HG03095 (cell line): ENCODE results near the gene PRMT2.
"Not testable (repeated sequence)": the region's sequence is repeated elsewhere in the genome, so short reads cannot be mapped to it uniquely, and the experiment has no call there.

Source experiments
- ATAC-seq: cut with Tn5 transposase; IDR thresholded peaks from one replicate; pipeline ENCODE4 v1.9.1; 2021; ENCODE audit warnings: moderate library complexity; ENCODE audit not compliant: unreplicated experiment

Gene PRMT2

DNA sequence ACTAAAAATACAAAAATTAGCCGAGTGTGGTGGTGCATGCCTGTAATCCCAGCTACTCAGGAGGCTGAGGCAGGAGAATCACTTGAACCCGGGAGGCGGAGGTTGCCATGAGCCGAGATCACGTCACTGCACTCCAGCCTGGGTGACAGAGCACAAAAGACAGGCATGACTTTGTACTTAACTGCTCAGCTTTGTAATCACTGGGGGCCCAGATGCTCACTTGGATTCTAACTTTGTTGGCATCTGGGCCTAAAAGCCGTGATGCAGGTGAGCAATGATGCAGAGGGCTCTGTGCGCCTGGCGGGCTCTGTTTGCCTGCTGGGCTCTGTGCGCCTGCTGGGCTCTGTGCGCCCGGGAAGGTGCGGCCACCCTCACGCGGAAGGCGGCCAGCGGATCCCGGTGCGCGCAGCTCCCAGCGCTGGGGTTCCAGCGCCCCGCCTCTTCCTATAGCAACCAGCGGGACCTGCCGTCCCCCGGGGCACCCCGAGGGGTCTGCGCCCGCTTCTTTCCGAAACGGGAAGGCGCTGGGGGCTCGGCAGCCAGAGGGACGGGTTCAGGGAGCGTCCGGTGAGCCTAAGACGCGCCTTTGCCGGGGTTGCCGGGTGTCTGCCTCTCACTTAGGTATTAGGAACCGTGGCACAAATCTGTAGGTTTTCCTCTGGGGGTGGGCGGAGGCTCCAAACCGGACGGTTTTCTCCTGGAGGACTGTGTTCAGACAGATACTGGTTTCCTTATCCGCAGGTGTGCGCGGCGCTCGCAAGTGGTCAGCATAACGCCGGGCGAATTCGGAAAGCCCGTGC lies 31.7 kb downstream of the PRMT2 start:
- no peak for ATAC-seq

DNA sequence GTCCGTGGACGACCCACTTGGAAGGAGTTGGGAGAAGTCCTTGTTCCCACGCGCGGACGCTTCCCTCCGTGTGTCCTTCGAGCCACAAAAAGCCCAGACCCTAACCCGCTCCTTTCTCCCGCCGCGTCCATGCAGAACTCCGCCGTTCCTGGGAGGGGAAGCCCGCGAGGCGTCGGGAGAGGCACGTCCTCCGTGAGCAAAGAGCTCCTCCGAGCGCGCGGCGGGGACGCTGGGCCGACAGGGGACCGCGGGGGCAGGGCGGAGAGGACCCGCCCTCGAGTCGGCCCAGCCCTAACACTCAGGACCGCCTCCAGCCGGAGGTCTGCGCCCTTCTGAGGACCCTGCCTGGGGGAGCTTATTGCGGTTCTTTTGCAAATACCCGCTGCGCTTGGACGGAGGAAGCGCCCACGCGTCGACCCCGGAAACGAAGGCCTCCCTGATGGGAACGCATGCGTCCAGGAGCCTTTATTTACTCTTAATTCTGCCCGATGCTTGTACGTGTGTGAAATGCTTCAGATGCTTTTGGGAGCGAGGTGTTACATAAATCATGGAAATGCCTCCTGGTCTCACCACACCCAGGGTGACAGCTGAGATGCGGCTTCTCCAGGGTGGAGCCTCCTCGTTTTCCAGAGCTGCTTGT lies 32.4 kb downstream of the PRMT2 start:
- ATAC-seq: no peak

GRCh38 chr21:46668381-46668780 lies 32.9 kb downstream of the PRMT2 start:
- no peak for ATAC-seq

DNA sequence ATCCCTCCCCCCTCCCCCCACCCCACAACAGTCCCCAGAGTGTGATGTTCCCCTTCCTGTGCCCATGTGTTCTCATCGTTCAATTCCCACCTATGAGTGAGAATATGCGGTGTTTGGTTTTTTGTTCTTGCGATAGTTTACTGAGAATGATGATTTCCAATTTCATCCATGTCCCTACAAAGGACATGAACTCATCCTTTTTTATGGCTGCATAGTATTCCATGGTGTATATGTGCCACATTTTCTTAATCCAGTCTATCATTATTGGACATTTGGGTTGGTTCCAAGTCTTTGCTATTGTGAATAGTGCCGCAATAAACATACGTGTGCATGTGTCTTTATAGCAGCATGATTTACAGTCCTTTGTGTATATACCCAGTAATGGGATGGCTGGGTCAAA lies 33.4 kb downstream of the PRMT2 start:
- not testable (repeated sequence) for ATAC-seq

- no peak for ATAC-seq
Measured at GRCh38 chr21:46674430-46675007, 39.0 kb downstream of the PRMT2 start.

- no peak for ATAC-seq
Measured at GRCh38 chr21:46675595-46676280, 40.3 kb downstream of the PRMT2 start.

DNA sequence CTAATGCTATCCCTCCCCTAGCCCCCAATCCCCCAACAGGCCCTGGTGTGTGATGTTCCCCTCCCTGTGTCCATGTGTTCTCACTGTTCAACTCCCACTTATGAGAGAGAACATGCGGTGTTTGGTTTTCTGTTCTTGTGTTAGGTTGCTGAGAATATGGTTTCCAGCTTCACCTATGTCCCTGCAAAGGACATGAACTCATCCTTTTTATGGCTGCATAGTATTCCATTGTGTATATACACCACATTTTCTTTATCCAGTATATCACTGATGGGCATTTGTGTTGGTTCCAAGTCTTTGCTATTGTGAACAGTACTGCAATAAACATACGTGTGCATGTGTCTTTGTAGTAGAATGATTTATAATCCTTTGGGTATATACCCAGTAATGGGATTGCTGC lies 41.1 kb downstream of the PRMT2 start:
- not testable (repeated sequence) for ATAC-seq

DNA sequence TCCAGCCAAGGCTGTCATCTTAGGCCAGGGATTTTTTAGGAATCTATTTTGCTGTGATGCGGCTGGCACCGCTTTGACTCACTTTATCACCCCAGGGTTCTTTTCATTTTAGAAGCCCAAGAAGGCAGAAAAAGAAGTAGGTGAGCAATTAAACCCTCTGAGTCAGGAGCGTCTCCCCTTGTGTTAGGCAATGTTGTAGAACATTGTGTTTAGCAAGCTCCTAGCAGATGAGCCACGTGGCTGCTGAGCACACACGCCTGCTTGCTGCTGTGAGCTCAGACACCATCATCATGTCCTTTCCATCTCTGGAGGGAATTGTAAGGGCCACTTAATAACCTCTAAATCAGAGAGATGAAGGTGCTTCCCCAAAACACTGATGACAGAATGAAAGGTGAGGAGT lies 46.1 kb downstream of the PRMT2 start:
- not testable (repeated sequence) for ATAC-seq

DNA sequence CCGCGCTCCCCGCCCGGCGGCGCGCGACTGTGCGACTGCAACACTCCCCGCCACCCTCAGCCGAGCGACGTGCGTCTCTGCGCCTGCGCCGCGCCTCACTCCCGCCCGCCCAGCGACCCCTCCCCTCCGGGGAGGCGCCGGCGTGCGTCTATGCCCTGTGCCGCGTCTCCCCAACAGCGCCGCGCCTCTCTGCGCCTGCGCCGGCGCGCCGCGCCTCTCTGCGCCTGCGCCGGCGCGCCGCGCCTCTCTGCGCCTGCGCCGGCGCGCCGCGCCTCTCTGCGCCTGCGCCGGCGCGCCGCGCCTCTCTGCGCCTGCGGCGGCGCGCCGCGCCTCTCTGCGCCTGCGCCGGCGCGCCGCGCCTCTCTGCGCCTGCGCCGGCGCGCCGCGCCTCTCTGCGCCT lies 63.2 kb downstream of the PRMT2 start:
- ATAC-seq: not testable (repeated sequence)

DNA sequence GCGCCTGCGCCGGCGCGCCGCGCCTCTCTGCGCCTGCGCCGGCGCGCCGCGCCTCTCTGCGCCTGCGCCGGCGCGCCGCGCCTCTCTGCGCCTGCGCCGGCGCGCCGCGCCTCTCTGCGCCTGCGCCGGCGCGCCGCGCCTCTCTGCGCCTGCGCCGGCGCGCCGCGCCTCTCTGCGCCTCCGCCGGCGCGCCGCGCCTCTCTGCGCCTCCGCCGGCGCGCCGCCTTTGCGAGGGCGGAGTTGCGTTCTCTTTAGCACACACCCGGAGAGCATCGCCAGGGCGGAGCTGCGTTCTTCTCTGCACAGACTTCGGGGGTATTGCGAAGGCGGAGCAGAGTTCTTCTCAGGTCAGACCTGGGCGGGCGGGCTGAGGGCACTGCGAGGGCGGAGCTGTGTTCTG lies 63.6 kb downstream of the PRMT2 start:
- not testable (repeated sequence) for ATAC-seq
